Measurements from ENCODE around the gene GSS. TPM values are rescaled to one million over a fixed set of nuclear protein-coding genes. Genes with fewer than 3 reads are reported as not detected.

The GSS gene
- polyA plus RNA-seq, 2 donors: 40.9 to 48.3 TPM

DNA sequence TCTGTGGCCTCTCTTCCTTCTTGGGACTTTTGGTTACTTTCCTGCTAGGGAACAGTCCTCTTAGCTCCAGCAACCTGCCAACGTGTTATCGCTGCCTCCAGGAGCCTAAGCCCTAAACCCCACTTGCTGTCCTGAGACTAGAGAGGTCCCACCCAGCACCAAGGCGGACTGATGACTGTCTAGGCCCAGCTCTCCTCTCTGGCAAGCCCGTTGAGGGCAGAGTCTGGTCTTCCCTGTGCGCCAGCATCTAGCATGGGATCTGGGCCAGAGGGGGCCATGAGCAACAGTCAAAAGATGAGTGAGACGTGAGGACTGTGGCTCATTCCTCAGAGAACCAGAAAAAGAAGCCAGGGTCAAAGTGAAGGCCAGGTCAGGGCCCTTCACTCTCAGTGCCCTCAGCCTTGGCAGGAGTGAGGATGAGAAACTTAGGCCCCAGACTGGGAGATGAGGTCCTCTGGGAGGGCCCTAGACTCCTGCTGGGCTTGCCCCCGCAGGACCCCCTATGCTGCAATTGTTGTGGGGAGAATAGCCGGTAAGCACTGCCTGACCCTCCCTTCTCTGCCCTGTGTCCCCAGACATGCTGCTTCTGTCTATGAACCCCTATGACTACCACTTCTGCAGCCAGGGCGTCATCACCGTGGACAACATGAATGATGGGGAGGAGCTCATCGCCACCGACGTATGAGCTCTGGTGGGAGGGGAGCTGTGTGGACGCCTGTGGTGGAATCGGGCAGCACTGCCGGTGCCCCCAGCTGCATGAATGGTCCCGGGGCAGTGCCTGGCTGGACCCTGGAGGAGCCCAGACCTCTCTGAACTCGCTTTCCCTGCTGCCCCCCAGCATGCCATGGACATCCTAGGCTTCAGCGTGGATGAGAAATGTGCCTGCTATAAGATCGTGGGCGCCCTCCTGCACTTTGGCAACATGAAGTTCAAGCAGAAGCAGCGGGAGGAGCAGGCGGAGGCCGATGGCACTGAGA is 31.0 kb upstream of the GSS start:
- WGBS, 2 donors: 73% methylated on average over 24 of the region's 24 CpGs
- no peaks in the 10 kb centered on the region for H3K36me3 ChIP-seq (ENCODE audit: control insufficient read depth in 2 of 2, insufficient read depth in 2 of 2, low read length in 1 of 2)
- H3K4me3 ChIP-seq (ENCODE audit: low read depth in 1 of 2, low read length in 2 of 2): no peak overlapping the region
- H3K4me1 ChIP-seq (ENCODE audit: control insufficient read depth in 2 of 2, insufficient read depth in 2 of 2, low read length in 1 of 2): peaks cover 0 to 13% of the 10 kb centered on the region in 2 donors
- H3K9me3 ChIP-seq (ENCODE audit: control insufficient read depth in 2 of 2, insufficient read depth in 1 of 2, low read depth in 1 of 2, low read length in 1 of 2): no peaks in the 10 kb centered on the region
- peaks cover 0 to 4% of the 10 kb centered on the region in 2 donors for H3K27me3 ChIP-seq (ENCODE audit: control insufficient read depth in 1 of 2, insufficient read depth in 2 of 2, low read length in 2 of 2)
- H3K27ac ChIP-seq (ENCODE audit: low read depth in 2 of 2, low read length in 1 of 2): no peak overlapping the region

DNA sequence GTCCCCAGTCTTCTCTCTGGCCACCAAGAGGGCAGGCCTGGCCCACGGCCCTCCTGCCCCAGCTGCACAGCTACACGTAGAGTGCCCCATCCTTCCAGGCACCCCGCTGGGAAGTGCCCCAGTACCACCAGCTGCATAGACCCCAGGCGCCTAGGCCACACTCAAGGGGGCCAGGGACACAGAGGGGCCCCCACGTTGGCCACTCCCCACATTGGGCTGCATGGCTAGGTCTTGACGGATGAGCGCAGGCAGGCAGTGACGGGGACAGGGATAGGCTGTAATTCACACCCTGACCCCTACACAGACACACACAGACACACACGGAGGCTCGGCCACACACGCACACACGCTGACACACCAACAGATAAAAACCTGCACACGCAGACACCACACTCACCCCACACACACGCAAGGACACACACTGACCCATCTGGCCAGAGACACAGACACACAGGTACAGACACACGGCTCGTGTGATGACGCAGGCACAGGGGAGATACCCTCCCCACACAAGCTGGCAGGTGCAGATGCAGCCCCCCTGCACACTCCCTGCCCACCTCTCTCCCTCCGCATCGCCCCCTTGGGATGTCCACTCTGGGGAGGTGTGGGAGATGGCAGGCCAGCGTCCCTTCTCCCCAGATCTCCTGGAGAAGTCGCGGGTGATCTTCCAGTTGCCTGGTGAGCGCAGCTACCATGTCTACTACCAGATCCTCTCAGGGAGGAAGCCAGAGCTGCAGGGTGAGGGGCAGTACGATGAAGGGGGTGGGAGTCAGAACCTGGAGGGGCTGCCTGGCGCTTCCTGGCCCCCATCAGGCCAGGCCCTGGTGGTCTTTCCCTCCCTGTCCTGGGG is 30.1 kb upstream of the GSS start:
- peaks cover 0 to 4% of the 10 kb centered on the region in 2 donors for H3K27me3 ChIP-seq (ENCODE audit: control insufficient read depth in 1 of 2, insufficient read depth in 2 of 2, low read length in 2 of 2)
- H3K9me3 ChIP-seq (ENCODE audit: control insufficient read depth in 2 of 2, insufficient read depth in 1 of 2, low read depth in 1 of 2, low read length in 1 of 2): no peaks in the 10 kb centered on the region
- H3K36me3 ChIP-seq (ENCODE audit: control insufficient read depth in 2 of 2, insufficient read depth in 2 of 2, low read length in 1 of 2): no peaks in the 10 kb centered on the region
- no peak overlapping the region for H3K27ac ChIP-seq (ENCODE audit: low read depth in 2 of 2, low read length in 1 of 2)
- H3K4me1 ChIP-seq (ENCODE audit: control insufficient read depth in 2 of 2, insufficient read depth in 2 of 2, low read length in 1 of 2): peaks cover 0 to 13% of the 10 kb centered on the region in 2 donors
- 71 to 75% methylated on average over 25 of the region's 25 CpGs for WGBS, 2 donors
- no peak overlapping the region for H3K4me3 ChIP-seq (ENCODE audit: low read depth in 1 of 2, low read length in 2 of 2)

DNA sequence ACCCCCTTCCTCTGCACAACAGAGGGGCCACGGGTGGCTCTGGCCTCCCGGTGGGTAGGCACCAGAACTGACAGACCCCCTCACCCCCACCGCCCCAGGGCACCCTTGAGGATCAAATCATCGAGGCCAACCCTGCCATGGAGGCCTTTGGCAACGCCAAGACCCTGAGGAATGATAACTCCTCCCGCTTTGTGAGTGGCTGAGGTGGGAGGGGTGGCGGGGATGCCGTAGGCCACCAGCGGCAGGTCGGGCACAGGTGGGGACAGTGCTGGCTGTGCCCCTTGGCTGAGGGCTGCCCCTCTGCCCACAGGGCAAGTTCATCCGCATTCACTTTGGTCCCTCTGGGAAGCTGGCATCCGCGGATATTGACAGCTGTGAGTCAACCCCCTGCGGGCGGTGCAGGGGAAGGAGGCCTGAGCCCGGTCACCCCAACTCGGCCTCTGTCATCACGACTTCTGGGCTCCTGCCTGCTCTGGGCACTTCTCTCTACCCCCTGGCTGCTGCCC is 29.2 kb upstream of the GSS start:
- no peak overlapping the region for H3K4me3 ChIP-seq (ENCODE audit: low read depth in 1 of 2, low read length in 2 of 2)
- no peak overlapping the region for H3K27ac ChIP-seq (ENCODE audit: low read depth in 2 of 2, low read length in 1 of 2)
- 58 to 60% methylated on average over 15 to 18 of the region's 18 CpGs for WGBS, 2 donors
- H3K36me3 ChIP-seq (ENCODE audit: control insufficient read depth in 2 of 2, insufficient read depth in 2 of 2, low read length in 1 of 2): no peaks in the 10 kb centered on the region
- H3K27me3 ChIP-seq (ENCODE audit: control insufficient read depth in 1 of 2, insufficient read depth in 2 of 2, low read length in 2 of 2): peaks cover 0 to 4% of the 10 kb centered on the region in 2 donors
- H3K9me3 ChIP-seq (ENCODE audit: control insufficient read depth in 2 of 2, insufficient read depth in 1 of 2, low read depth in 1 of 2, low read length in 1 of 2): no peaks in the 10 kb centered on the region
- H3K4me1 ChIP-seq (ENCODE audit: control insufficient read depth in 2 of 2, insufficient read depth in 2 of 2, low read length in 1 of 2): peaks cover 0 to 13% of the 10 kb centered on the region in 2 donors

DNA sequence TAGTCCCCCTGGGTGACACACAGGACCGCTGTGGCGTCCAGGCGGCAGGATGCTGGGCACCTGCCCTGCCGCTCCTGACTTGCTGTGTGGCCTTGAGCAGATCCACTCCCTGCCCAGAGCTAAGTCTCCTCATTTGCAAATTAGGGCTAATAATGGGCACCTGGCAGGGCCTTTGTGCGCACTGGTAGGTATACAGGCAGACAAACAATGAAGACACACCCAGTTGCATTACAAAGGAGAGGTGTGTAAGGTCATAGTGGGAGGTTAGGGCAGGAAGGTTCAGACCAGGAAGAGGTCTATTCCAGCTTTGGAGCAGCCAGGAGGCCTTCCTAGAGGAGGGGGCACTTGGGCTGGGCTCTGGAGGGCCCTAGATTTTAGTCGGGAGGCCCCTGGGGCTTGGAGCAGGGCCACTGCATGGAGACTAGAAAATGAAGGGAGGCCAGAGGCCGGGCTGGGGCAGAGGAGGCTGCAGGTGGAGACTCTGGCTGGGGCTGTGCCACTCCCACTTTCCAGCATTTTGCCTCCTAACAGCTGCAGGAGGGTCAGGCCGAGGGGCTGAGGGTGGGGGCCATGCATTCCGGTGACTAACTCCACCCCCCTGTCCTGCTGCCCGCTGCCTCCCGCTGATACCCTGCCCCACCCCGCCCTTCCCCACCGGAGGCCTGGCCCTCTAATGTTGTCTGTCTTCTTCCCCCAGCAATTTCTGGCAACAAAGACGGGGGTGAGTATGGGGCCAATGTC is 28.6 kb upstream of the GSS start:
- Histone ChIP-seq H3K36me3 (ENCODE audit: control insufficient read depth in 2 of 2, insufficient read depth in 2 of 2, low read length in 1 of 2) (no peaks in the 10 kb centered on the region), H3K4me1 (ENCODE audit: control insufficient read depth in 2 of 2, insufficient read depth in 2 of 2, low read length in 1 of 2) (peaks cover 0 to 13% of the 10 kb centered on the region in 2 donors), H3K27ac (ENCODE audit: low read depth in 2 of 2, low read length in 1 of 2) (no peak overlapping the region), H3K4me3 (ENCODE audit: low read depth in 1 of 2, low read length in 2 of 2) (no peak overlapping the region), H3K27me3 (ENCODE audit: control insufficient read depth in 1 of 2, insufficient read depth in 2 of 2, low read length in 2 of 2) (peaks cover 0 to 4% of the 10 kb centered on the region in 2 donors), H3K9me3 (ENCODE audit: control insufficient read depth in 2 of 2, insufficient read depth in 1 of 2, low read depth in 1 of 2, low read length in 1 of 2) (no peaks in the 10 kb centered on the region)
- 19 to 26% methylated on average over 11 to 14 of the region's 14 CpGs for WGBS, 2 donors

DNA sequence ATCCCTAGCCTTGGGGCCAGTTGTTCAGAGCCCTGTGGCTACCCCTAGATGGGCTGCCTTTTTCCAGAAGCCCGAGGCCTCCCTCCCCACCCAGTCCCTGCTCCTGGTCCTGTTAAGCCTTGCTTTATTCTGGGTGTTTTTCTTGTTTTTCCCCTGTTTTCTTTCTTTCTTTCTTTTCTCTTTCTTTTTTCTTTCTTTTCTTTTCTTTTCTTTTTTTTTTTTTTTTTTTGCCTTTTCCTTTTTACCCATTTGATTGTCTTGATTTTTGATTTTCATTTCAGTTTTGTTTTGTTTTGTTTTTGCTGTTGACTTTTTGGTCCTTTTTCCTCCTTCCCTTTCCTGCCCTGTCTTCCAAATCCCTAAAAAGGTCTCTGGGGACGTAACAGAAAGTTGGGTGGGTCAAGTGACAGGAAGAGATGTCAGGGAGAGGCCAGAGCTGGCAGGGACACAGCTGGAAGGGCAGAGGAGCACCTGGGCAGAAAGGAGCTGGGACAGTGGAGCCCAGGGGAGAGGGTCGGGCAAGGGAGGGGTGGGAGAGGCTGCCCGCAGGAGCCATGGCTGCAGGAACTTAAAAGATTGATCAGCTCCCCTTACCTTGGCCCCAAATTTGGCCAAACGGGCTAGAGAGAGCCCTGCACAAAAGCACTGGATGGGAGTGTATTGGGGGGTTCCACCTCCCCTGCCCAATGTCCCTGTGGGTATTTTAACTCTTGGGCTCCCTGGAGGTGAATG is 27.6 kb upstream of the GSS start:
- Histone ChIP-seq H3K4me3 (ENCODE audit: low read depth in 1 of 2, low read length in 2 of 2) (no peak overlapping the region), H3K9me3 (ENCODE audit: control insufficient read depth in 2 of 2, insufficient read depth in 1 of 2, low read depth in 1 of 2, low read length in 1 of 2) (no peaks in the 10 kb centered on the region), H3K36me3 (ENCODE audit: control insufficient read depth in 2 of 2, insufficient read depth in 2 of 2, low read length in 1 of 2) (no peaks in the 10 kb centered on the region), H3K27ac (ENCODE audit: low read depth in 2 of 2, low read length in 1 of 2) (no peak overlapping the region), H3K27me3 (ENCODE audit: control insufficient read depth in 1 of 2, insufficient read depth in 2 of 2, low read length in 2 of 2) (peaks cover 0 to 4% of the 10 kb centered on the region in 2 donors), H3K4me1 (ENCODE audit: control insufficient read depth in 2 of 2, insufficient read depth in 2 of 2, low read length in 1 of 2) (peaks cover 0 to 11% of the 10 kb centered on the region in 2 donors)
- WGBS, 2 donors: 30 to 32% methylated on average over 5 of the region's 5 CpGs

DNA sequence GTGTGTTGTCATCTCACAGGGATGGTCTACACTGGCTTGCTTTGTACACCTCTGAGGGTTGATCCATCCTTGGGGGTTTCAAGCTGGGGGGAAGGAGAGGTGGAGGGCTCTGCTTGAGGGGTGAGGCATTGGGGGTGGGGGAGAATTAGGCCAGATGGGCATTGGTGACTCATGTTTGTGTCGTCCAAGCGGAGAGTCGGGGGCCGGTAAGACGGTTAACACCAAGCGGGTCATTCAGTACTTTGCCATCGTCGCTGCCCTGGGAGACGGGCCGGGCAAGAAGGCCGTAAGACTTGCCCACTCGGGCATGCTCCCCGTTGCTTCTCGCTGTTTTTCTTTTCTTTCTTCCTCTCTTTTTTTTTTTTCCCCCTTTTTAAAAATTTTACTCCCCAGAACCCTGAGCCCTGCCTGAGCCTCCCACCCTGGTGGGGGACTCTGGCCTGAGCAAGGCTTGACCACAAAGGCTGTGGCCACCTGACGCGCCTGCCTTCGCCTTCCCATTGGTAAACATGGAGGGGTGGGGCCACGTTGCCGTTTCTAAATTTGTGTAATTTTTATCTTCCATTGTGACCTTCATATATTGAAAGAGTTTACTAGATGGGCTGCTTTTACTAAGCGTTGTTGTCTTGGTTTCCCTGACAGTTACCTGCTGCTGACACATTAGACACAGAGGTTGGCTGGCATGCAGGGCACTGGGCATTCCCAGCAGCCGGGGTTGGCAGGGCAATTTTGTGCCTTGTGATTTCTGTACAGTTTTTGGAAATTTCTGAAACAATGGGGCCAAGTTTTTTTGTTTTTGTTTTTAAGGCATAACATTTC is 26.9 kb upstream of the GSS start:
- no peak overlapping the region for H3K4me3 ChIP-seq (ENCODE audit: low read depth in 1 of 2, low read length in 2 of 2)
- no peaks in the 10 kb centered on the region for H3K36me3 ChIP-seq (ENCODE audit: control insufficient read depth in 2 of 2, insufficient read depth in 2 of 2, low read length in 1 of 2)
- H3K27ac ChIP-seq (ENCODE audit: low read depth in 2 of 2, low read length in 1 of 2): no peak overlapping the region
- peaks cover 0 to 9% of the 10 kb centered on the region in 2 donors for H3K4me1 ChIP-seq (ENCODE audit: control insufficient read depth in 2 of 2, insufficient read depth in 2 of 2, low read length in 1 of 2)
- WGBS, 2 donors: 83% methylated on average over 21 of the region's 21 CpGs
- no peaks in the 10 kb centered on the region for H3K9me3 ChIP-seq (ENCODE audit: control insufficient read depth in 2 of 2, insufficient read depth in 1 of 2, low read depth in 1 of 2, low read length in 1 of 2)
- H3K27me3 ChIP-seq (ENCODE audit: control insufficient read depth in 1 of 2, insufficient read depth in 2 of 2, low read length in 2 of 2): peaks cover 0 to 4% of the 10 kb centered on the region in 2 donors

DNA sequence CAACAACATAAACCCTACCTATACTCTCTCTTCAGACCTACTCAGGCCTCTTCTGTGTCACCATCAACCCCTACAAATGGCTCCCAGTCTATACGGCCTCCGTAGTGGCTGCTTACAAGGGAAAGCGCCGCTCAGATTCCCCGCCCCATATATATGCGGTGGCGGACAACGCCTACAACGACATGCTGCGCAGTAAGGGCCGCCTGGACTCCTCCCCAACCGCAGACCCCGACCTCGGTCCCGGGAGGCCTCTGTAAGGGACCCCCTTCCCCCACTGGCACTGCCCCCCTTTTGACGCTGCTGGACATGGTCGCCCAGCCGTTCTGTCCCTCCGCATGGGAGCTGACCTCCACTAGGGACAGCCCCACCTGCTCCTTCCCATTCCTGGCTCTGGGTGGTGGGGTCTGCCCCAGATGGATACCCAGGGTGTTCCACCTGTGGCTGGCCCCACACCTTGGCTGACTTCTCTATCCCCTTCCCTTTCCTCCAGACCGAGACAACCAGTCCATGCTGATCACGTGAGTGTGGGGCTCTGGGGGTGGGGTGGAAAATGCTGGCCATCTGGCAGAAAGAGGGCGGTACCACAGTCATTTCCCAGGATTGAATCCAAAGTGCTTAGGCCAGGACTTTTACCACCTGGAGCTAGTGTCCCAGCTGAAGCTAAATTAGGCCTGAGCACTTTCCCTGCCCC is 25.1 kb upstream of the GSS start:
- H3K4me3 ChIP-seq (ENCODE audit: low read depth in 1 of 2, low read length in 2 of 2): no peak overlapping the region
- peaks cover 0 to 6% of the 10 kb centered on the region in 2 donors for H3K4me1 ChIP-seq (ENCODE audit: control insufficient read depth in 2 of 2, insufficient read depth in 2 of 2, low read length in 1 of 2)
- H3K36me3 ChIP-seq (ENCODE audit: control insufficient read depth in 2 of 2, insufficient read depth in 2 of 2, low read length in 1 of 2): no peaks in the 10 kb centered on the region
- peaks cover 0 to 4% of the 10 kb centered on the region in 2 donors for H3K27me3 ChIP-seq (ENCODE audit: control insufficient read depth in 1 of 2, insufficient read depth in 2 of 2, low read length in 2 of 2)
- 88 to 89% methylated on average over 22 of the region's 22 CpGs for WGBS, 2 donors
- H3K9me3 ChIP-seq (ENCODE audit: control insufficient read depth in 2 of 2, insufficient read depth in 1 of 2, low read depth in 1 of 2, low read length in 1 of 2): no peaks in the 10 kb centered on the region
- H3K27ac ChIP-seq (ENCODE audit: low read depth in 2 of 2, low read length in 1 of 2): no peak overlapping the region

Measured in esophagus (tissue), 2 donors.